HCT116 (cell line): ENCODE measurements around the gene TMC1. TPM values are rescaled to one million over a fixed set of nuclear protein-coding genes. Genes with fewer than 3 reads are reported as not detected.

ENCODE experiments used
- ATAC-seq: fragments of 200-7000 bp; cut with Tn5 transposase; 2 replicates; pipeline ENCODE4 v1.9.1; 2020; ENCODE audit warnings: mild to moderate bottlenecking, moderate library complexity
- BruUV-seq: library from RNA; stranded (reverse); fragments of 400-500 nt; replicated peaks from 2 replicates; lab custom pipeline; 2021; lab: Mats Ljungman, UMichigan
- CTCF ChIA-PET: fragments of 300-600 bp; sonication (Branson Sonifier 250); formaldehyde crosslinking; loops from one replicate; lab custom pipeline; 2021; ENCODE audit warnings: antibody characterized with exemption; lab: Charles Lee
- POLR2A ChIA-PET: fragments of 300-600, 350-600 bp; sonication (Branson Sonifier 250); formaldehyde crosslinking; loops from one replicate; lab custom pipeline; 2021; ENCODE audit warnings: antibody characterized with exemption; lab: Charles Lee
- RAD21 ChIA-PET, 2 experiments: fragments of 300-600 bp; sonication (Branson Sonifier 250); formaldehyde crosslinking; loops; one replicate each; lab custom pipeline; 2023; ENCODE audit warnings: low total read pairs in 2 of 2; ENCODE audit not compliant: uncharacterized antibody in 2 of 2, unreplicated experiment in 2 of 2, low non-redundant PET in 1 of 2; lab: Charles Lee
- DNase-seq: peaks from one replicate; pipeline ENCODE4 v3.0.0-alpha.2; 2010; ENCODE audit warnings: low read depth, low spot score
- H2AFZ ChIP-seq: fragments of 200-600 bp; shearing (Covaris generic), sonication (generic); 2 replicates; pipeline ENCODE4 v1.6.1; 2017; ENCODE audit warnings: low read depth, mixed run types, mixed read lengths, antibody characterized with exemption, low read length; ENCODE audit not compliant: poor library complexity, severe bottlenecking
- H3K27ac ChIP-seq: 2 replicates; pipeline ENCODE4 v1.5.1; 2012; ENCODE audit warnings: low read depth, low read length
- H3K27me3 ChIP-seq: fragments of 200-600 bp; sonication (generic); 2 replicates; pipeline ENCODE4 v1.6.1; 2016; ENCODE audit warnings: mixed run types, low read length, mixed read lengths; ENCODE audit not compliant: insufficient read depth
- H3K36me3 ChIP-seq, 2 experiments: fragments of 200-500 bp in 1 of 2; fragments of 200-600 bp in 1 of 2; sonication (Bioruptor generic) in 1 of 2; sonication (generic) in 1 of 2; 2 replicates each; pipeline versions ENCODE4 v1.5.1 to v1.6.1; 2014 to 2016; ENCODE audit warnings: low read length in 2 of 2, inconsistent platforms in 1 of 2, mixed read lengths in 1 of 2, mixed run types in 1 of 2; ENCODE audit not compliant: insufficient read depth in 2 of 2, control insufficient read depth in 1 of 2
- H3K4me1 ChIP-seq, 2 experiments: fragments of 200-600 bp in 1 of 2; sonication (generic) in 1 of 2; 2 replicates each; pipeline versions ENCODE4 v1.5.1 to v1.6.1; 2012 to 2017; ENCODE audit warnings: low read length in 2 of 2, inconsistent platforms in 1 of 2, mild to moderate bottlenecking in 1 of 2, mixed read lengths in 1 of 2, mixed run types in 1 of 2, moderate library complexity in 1 of 2; ENCODE audit not compliant: insufficient read depth in 2 of 2, control insufficient read depth in 1 of 2
- H3K4me2 ChIP-seq: fragments of 200-600 bp; sonication (generic); 2 replicates; pipeline ENCODE4 v1.6.1; 2017; ENCODE audit warnings: mixed run types, low read length, mixed read lengths
- H3K4me3 ChIP-seq, 2 experiments: fragments of 200-600 bp in 1 of 2; sonication (generic) in 1 of 2; replicated peaks in 1 of 2; 2 replicates each; pipeline ENCODE4 v1.5.1; 2011 to 2016; ENCODE audit warnings: low read length in 2 of 2, control low read depth in 1 of 2, low read depth in 1 of 2, mild to moderate bottlenecking in 1 of 2, mixed read lengths in 1 of 2, mixed run types in 1 of 2
- H3K79me2 ChIP-seq: fragments of 200-600 bp; sonication (generic); 2 replicates; pipeline ENCODE4 v1.6.1; 2017; ENCODE audit warnings: mild to moderate bottlenecking, mixed run types, low read length, moderate library complexity, mixed read lengths; ENCODE audit not compliant: insufficient read depth
- H3K9ac ChIP-seq: fragments of 200-600 bp; sonication (generic); 2 replicates; pipeline ENCODE4 v1.6.1; 2016; ENCODE audit warnings: low read length, mixed read lengths
- H3K9me2 ChIP-seq: fragments of 200-600 bp; sonication (generic), shearing (Covaris generic); 2 replicates; pipeline ENCODE4 v1.6.1; 2017; ENCODE audit warnings: mixed run types, mild to moderate bottlenecking, moderate library complexity; ENCODE audit not compliant: insufficient read depth
- H3K9me3 ChIP-seq, 2 experiments: fragments of 200-500 bp in 1 of 2; fragments of 200-600 bp in 1 of 2; sonication (Bioruptor generic) in 1 of 2; sonication (generic) in 1 of 2; 2 replicates each; pipeline ENCODE4 v1.6.1; 2014 to 2017; ENCODE audit warnings: low read length in 2 of 2, mixed read lengths in 2 of 2, inconsistent platforms in 1 of 2, low read depth in 1 of 2, mild to moderate bottlenecking in 1 of 2, mixed run types in 1 of 2, moderate library complexity in 1 of 2; ENCODE audit not compliant: control insufficient read depth in 1 of 2, insufficient read depth in 1 of 2
- H4K20me1 ChIP-seq: fragments of 200-600 bp; sonication (generic), shearing (Covaris generic); 2 replicates; pipeline ENCODE4 v1.6.1; 2017; ENCODE audit warnings: mixed run types, mild to moderate bottlenecking, moderate library complexity; ENCODE audit not compliant: insufficient read depth
- EGR1 ChIP-seq: IDR thresholded peaks from 2 replicates; pipeline ENCODE4 v1.6.1; 2012; ENCODE audit warnings: low read depth
- EZH2 ChIP-seq: fragments of 200-600 bp; sonication (generic); IDR thresholded peaks from 2 replicates; pipeline ENCODE4 v1.6.1; 2017; ENCODE audit warnings: antibody characterized with exemption, mixed run types
- FOSL1 ChIP-seq: IDR thresholded peaks from 2 replicates; pipeline ENCODE4 v1.6.1; 2012; ENCODE audit warnings: low read depth
- JUND ChIP-seq: IDR thresholded peaks from 2 replicates; pipeline ENCODE4 v1.6.1; 2012
- POLR2AphosphoS5 ChIP-seq: IDR thresholded peaks from 2 replicates; pipeline ENCODE4 v1.6.1; 2011; ENCODE audit warnings: mild to moderate bottlenecking, low read depth, low read length, moderate library complexity
- SRF ChIP-seq: IDR thresholded peaks from 2 replicates; pipeline ENCODE4 v1.6.1; 2012; ENCODE audit warnings: low read depth
- TCF7L2 ChIP-seq: IDR thresholded peaks from 2 replicates; pipeline ENCODE4 v1.7.0; 2011; ENCODE audit warnings: borderline replicate concordance, inconsistent platforms; ENCODE audit not compliant: insufficient read depth, insufficient read length; ENCODE audit errors: extremely low read depth
- YY1 ChIP-seq: IDR thresholded peaks from 2 replicates; pipeline ENCODE4 v1.6.1; 2011; ENCODE audit warnings: low read length, low read depth, moderate library complexity, mild to moderate bottlenecking; ENCODE audit not compliant: insufficient replicate concordance; ENCODE audit errors: extremely low read depth
- ZNF274 ChIP-seq: fragments of 200-500 bp; sonication (Bioruptor generic); IDR thresholded peaks from 2 replicates; pipeline ENCODE4 v1.6.1; 2014; ENCODE audit warnings: mild to moderate bottlenecking, low read depth, low read length, inconsistent platforms
- intact Hi-C: fragments of 100-400 bp; cut with micrococcal nuclease; formaldehyde crosslinking; loops from 2 replicates; pipeline ENCODE4 v1.10.0; 2022
- total RNA-seq: library from RNA; stranded (reverse); gene quantifications from one replicate; pipeline ENCODE4 v1.2.1, GENCODE V29; 2021; ENCODE audit not compliant: unreplicated experiment
- TF ChIP-seq, protein P1 (sequence below): IDR thresholded peaks from 2 replicates; pipeline ENCODE4 v1.6.1; 2011; ENCODE audit warnings: mild to moderate bottlenecking, low read length, moderate library complexity; ENCODE audit not compliant: insufficient replicate concordance; ENCODE audit errors: extremely low read depth

TMC1 gene
- total RNA-seq, 1 experiment from 2014 or later, result 0.57 TPM

- H2AFZ ChIP-seq, result no peak overlapping the region
- H3K36me3 ChIP-seq, result no peaks in the 10 kb centered on the region
- BruUV-seq, result no TSS peak
- no peak overlapping the region for H3K9ac ChIP-seq
- CTCF ChIA-PET, result no interaction called here
- no peak overlapping the region for H3K4me2 ChIP-seq
- no peak overlapping the region for H3K27ac ChIP-seq
- no peak overlapping the region for H3K4me3 ChIP-seq
- POLR2A ChIA-PET, result no interaction called here
- no peaks in the 10 kb centered on the region for H3K9me3 ChIP-seq
- TF ChIP-seq ZNF274 (no peak), YY1 (no peak), TCF7L2 (no peak), SRF (no peak), POLR2AphosphoS5 (no peak)
- TF ChIP-seq, protein P1, sequence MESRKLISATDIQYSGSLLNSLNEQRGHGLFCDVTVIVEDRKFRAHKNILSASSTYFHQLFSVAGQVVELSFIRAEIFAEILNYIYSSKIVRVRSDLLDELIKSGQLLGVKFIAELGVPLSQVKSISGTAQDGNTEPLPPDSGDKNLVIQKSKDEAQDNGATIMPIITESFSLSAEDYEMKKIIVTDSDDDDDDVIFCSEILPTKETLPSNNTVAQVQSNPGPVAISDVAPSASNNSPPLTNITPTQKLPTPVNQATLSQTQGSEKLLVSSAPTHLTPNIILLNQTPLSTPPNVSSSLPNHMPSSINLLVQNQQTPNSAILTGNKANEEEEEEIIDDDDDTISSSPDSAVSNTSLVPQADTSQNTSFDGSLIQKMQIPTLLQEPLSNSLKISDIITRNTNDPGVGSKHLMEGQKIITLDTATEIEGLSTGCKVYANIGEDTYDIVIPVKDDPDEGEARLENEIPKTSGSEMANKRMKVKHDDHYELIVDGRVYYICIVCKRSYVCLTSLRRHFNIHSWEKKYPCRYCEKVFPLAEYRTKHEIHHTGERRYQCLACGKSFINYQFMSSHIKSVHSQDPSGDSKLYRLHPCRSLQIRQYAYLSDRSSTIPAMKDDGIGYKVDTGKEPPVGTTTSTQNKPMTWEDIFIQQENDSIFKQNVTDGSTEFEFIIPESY, result no peak
- TF ChIP-seq, all 23 proteins: peak for 0
- intact Hi-C loops, result no loop called here
- RAD21 ChIA-PET, result no interaction called here
- no peak for ATAC-seq
- DNase-seq, result no peak
- Histone ChIP-seq H4K20me1 (no peaks in the 10 kb centered on the region), H3K4me1 (no peaks in the 10 kb centered on the region), H3K79me2 (no peaks in the 10 kb centered on the region), H3K9me2 (no peaks in the 10 kb centered on the region), H3K27me3 (no peaks in the 10 kb centered on the region)
Observed at GRCh38 chr9:72772661-72773060, 251.3 kb downstream of the TMC1 start.

DNA sequence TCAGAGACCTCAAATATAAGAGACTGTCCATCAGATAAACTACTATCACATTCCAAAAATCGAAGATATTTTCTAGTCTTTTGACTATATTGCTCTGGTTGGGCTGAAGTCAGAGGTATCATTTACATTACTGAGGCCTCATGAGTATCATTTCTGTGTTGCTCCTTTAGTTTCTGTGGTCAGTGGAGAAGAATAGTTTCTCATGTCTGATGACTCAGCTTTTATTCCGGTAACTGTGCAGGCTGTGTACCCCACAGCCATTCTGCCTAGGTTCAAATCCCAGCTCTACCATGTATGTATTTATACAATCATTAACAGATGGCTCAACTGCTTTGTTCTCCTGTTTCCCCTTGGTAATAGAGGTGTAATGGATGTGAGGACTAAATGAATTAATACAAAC is 252.2 kb downstream of the TMC1 start:
- ChIA-PET CTCF (no interaction called here), POLR2A (no interaction called here), RAD21 (interaction anchor here in 1 of 2 experiments (0.5 kb wide), 1 partner anchor 715 kb away, joined by 3 read pairs; no protein-coding TSS in a partner anchor)
- DNase-seq (no peak), ATAC-seq (no peak)
- no TSS peak for BruUV-seq
- Histone ChIP-seq H3K79me2 (no peaks in the 10 kb centered on the region), H3K27me3 (no peaks in the 10 kb centered on the region), H4K20me1 (no peaks in the 10 kb centered on the region), H3K4me2 (no peak overlapping the region), H3K36me3 (no peaks in the 10 kb centered on the region), H3K9ac (no peak overlapping the region), H2AFZ (no peak overlapping the region), H3K27ac (no peak overlapping the region), H3K4me1 (no peaks in the 10 kb centered on the region), H3K9me3 (no peaks in the 10 kb centered on the region), H3K9me2 (no peaks in the 10 kb centered on the region), H3K4me3 (no peak overlapping the region)
- TF ChIP-seq EGR1, result no peak
- no peak for TF ChIP-seq JUND
- TF ChIP-seq, protein P1, result no peak
- TF ChIP-seq EZH2, result no peak
- TF ChIP-seq YY1, result no peak
- TF ChIP-seq POLR2AphosphoS5, result no peak
- TF ChIP-seq FOSL1, result no peak
- TF ChIP-seq ZNF274, result no peak
- intact Hi-C loops, result no loop called here
